Effector CD4-positive, alpha-beta T cell (primary cell): Measurements from ENCODE around the gene CRKL.

Source experiments
- DNase-seq: peaks from one replicate; pipeline ENCODE4 v3.0.0-alpha.2; 2020

CRKL gene

DNA sequence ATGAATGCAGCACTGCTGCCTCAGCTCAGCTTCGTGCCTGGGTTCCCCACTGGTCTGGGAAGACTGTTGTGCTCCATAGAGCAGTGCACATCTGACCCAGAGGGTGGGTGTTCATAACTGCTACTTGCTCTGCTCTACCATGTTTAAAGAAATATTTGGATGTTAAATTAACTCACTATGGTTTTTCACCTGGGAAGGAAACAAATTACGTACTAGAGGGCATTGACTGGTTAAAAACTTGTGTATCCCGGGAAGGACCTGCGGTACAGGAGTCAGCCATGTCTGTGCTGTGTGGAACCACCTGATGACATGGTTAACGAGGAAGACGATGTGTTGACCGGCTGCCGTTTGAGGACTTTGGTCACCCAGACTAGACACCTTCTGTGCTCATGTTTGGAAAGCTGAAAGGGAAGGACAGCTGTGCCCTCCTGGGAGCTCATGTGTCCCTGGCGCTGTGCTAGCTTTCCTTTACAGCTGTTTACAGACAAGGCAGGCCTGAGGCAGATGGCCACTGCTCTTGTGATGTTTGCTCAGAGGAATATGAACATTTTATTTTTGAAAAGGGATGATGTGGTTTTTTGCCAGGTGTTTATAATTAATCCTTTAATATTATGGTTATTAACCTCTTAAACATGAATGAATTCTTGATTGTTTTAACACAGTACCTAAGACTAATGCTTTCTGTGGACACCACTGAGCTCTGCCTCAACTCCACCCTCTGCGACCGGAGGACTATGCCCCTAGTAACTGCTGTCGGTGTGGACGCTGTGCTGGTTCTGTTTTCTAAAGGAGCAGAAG, 35.5 kb downstream of the CRKL start:
- no peak for DNase-seq

GRCh38 chr22:20953342-20953608, 36.1 kb downstream of the CRKL start:
- DNase-seq, result no peak

- no peak for DNase-seq
Measured at GRCh38 chr22:20953668-20954500, 36.7 kb downstream of the CRKL start.

GRCh38 chr22:20955548-20955947, 38.3 kb downstream of the CRKL start:
- DNase-seq, result no peak

GRCh38 chr22:20956258-20957101, 39.3 kb downstream of the CRKL start:
- DNase-seq, result no peak

DNA sequence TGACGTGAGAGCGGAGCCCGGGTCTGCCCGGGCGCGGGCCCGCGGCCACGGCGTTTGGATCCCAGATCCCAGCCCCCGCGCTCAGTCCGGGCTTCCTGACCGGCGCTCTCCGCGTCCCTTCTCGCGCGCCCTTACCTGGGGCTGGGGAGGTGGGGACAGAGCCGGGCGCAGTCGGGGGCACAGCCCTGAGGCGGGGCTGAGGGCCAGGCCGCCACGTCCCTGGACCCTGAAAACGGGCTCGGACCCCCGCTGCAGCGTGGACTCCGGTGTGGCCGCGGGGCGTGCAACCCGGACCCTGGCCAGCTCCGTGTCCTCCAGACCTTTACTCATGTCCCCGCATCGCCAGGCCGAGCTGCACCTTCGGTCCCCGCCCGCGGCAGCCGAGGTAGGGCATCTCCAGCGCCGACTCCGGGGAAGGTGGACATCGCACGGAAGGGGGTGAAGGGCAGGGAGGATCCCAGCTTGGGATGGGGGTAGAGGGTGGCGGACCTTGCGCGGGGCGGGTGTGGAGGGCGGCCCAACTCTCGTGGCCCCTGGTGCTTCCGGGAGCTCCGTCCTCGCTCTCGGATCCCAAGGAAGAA, 40.0 kb downstream of the CRKL start:
- DNase-seq, result no peak

- DNase-seq, result no peak
Measured at GRCh38 chr22:20957683-20958431, 40.6 kb downstream of the CRKL start.

GRCh38 chr22:20959578-20960461, 42.6 kb downstream of the CRKL start:
- DNase-seq, result no peak

- no peak for DNase-seq
Measured at GRCh38 chr22:20960609-20961008, 43.4 kb downstream of the CRKL start.

GRCh38 chr22:20962491-20962945, 45.3 kb downstream of the CRKL start:
- DNase-seq, result no peak

- DNase-seq, result no peak
Measured at GRCh38 chr22:20963201-20964052, 46.2 kb downstream of the CRKL start.

DNA sequence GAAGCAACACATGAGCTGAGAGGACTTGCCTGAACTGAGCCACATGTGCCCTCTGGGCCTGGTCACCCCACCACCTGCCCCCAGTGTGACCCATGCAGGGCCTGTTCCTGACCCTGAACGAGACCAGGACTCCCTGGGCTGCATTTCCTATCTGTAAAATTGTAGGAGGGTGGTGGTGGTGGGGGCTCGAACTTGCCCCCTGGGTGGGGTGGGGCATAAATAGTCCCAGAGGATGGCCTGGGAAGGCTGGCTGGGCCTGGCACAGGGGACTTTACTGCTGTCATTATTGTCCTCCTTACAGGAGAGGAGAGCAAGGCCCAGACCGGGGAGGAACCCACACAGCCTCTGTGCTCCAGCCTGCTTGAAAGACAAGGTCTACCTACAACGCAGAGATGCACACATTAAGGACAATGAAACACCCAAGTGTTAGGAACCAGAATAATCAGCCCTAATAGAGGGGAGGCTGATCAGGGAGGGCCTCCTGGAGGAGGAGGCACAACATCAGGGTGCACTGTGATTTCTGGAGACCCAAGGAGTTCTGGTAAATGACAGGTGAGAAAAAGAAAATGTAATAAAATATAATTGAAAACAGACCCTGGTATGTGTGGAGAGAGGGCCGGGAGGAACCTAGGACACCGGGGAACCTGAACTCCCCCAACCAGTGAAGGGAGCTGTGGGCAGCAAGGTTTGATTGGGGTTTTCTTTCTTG, 47.0 kb downstream of the CRKL start:
- no peak for DNase-seq

GRCh38 chr22:20964799-20965103, 47.5 kb downstream of the CRKL start:
- DNase-seq, result no peak

DNA sequence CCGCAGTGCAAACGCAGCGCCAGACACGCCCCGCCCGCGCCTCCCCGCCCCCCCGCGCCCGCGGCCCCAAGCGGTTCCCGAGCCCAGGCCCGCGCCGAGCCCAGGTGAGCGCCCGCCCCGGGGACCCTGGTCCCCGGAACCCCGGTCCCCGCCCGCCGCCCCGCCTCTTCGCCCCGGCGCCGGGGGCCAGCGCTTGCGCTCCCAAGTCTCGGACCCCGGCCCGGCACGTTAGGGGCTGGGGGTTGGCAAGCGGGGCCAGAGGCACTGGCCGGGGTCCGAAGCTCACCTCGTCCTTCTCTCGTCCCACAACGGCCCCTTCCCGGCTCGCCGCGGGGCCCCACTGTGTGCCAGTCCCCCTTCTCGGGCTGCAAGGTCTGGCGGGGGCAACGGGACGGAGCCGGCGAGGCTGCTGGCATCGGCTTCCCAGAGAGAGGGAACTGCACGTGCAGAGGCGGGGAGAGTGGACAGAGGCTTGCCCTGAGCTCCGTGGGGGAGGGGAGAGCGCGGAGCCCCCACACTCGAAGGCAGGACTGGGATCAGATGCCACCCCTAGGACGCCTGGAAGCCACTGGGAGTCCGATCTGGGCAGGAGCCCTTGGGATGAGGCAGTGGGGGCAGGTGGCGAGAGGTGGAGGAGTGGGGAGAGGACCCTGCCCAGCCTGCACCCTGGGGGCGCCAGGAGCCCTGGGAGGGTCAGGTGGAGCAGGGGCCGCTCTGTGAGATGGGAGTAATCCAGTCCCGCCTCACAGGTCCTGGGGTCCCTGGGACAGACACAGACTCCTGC, 48.1 kb downstream of the CRKL start:
- no peak for DNase-seq

DNA sequence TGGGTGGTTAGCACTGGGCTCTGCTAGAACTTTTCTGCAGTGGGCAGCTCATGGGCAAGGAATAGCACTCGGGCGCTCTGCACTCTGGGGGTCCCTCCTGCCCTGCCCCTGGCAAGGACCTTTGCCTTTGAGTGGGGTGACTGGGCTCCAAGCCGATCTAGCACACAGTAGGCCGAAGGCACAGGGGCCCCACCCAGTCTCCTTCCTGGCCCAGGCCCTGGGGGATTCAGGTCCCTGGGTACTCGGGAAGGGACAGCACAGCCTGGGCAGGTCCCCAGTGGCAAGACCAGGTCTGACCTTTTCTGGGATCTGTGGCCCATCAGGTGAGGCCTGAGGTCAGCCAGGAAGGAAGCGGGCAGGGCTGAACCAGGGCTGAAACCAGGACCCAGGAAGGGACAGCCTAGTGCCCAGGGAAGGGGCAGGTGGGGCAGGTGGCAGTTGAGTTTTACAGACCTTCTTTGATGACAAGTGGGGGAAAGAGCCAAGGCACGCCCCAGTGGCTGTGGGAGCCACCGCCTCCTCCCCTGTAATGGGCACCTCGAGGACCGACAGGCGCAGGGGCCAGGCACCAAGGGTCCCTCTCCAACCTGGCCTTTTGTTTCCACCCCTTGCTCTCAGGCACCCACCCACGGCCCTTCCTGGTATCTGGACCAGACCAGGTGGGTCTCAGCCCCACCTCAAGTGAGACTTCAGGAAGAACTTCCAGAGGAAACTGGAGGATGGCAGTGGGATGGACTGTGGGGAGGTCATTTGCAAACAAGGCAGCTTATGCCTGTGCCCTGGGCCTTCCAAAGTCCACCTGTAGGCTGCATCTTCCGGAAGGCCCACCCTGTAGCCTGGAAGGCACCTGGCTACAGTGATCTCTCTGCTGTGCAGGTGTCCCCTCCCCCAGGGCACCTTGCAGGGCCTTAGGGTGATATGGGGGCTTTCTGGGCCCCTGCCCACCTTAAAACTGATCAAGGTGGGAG, 49.0 kb downstream of the CRKL start:
- no peak for DNase-seq

- DNase-seq, result no peak
Measured at GRCh38 chr22:20966883-20967696, 49.9 kb downstream of the CRKL start, which contains the start of gene AIFM3. Gene AIFM3, plus strand, starts transcription at chr22:20967255. Its CDS starts 690 bp downstream, at chr22:20967945.
